K562 (cell line): ENCODE results near the gene ZNRD2.

Experiments
- CTCF ChIP-seq, 3 experiments: IDR thresholded peaks in 2 of 3; conservative IDR thresholded peaks in 1 of 3; 2 replicates each; pipeline ENCODE4 v1.5.1; 2011 to 2012; ENCODE audit warnings: low read length in 3 of 3, mild to moderate bottlenecking in 3 of 3, control low read depth in 2 of 3, improper control_type of control experiment in 1 of 3, inconsistent platforms in 1 of 3, low read depth in 1 of 3, mixed read lengths in 1 of 3, moderate library complexity in 1 of 3; ENCODE audit not compliant: insufficient read depth in 2 of 3
- HDAC8 ChIP-seq: fragments of 450-650 bp; IDR thresholded peaks from 2 replicates; pipeline ENCODE4 v1.6.1; 2016; ENCODE audit warnings: mild to moderate bottlenecking, missing genetic modification characterization, moderate library complexity, missing compliant biosample characterization

- TF ChIP-seq CTCF (IDR thresholded peaks at IDR 0.05 in 2 of 3, conservative IDR thresholded peaks at IDR 0.05 in 1 of 3; ENCODE audit: insufficient read depth in 2 of 3, low read depth in 1 of 3, low read length in 3 of 3) (no peak), HDAC8 (no peak)
These were observed 4.4 kb upstream of the ZNRD2 start for GRCh38 chr11:65565624-65566453.
